GM15510 (cell line): ENCODE results near the gene PNN.

Experiments used
- POLR2A ChIP-seq: IDR thresholded peaks from 3 replicates; pipeline ENCODE4 v1.6.1; 2011; ENCODE audit warnings: borderline replicate concordance; ENCODE audit not compliant: insufficient read length; ENCODE audit errors: extremely low read depth

PNN gene

GRCh38 chr14:39217214-39217879 lies 42.3 kb downstream of the PNN start:
- no peak for TF ChIP-seq POLR2A

GRCh38 chr14:39218171-39218769 lies 43.2 kb downstream of the PNN start:
- no peak for TF ChIP-seq POLR2A

DNA sequence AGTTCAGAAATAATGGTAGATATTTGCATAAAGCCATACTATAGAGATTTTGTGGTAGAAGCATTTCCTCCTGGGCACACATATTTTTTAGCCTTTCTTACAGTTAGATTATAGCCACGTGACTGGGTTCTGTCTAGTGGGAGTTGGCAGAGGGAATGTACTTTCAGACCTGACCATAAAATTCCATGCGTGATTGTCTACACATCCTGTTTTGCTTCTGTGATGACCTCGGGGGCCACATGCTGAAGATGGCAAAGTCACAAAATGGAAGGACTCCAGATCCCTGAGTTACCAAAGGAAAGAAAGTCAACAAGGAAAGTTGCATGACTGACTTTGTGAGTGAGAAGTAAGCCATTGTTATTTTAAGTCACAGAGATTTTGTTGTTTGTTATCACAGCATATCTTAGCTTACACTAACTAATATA lies 44.0 kb downstream of the PNN start:
- no peak for TF ChIP-seq POLR2A

DNA sequence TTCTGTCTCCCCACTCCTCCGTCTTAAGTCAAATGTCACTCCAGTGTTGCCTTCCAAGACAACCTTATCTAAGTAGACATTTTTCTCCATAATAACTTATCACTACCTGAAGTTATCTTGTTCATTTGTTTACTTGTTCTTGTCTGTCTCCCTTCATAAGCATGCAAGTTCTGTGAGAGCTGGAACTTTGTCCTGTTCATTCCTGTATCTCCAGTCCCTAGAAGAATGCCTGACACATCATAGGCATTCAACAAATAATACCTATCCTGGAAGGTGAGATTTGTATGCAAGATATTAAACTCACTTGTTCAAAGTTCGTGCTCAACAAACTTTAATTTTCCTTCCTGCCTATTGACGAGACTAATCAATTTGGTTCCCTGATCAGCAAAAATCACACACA lies 53.0 kb downstream of the PNN start:
- no peak for TF ChIP-seq POLR2A

- TF ChIP-seq POLR2A, result no peak
Observed at GRCh38 chr14:39228509-39229221, 53.6 kb downstream of the PNN start.

DNA sequence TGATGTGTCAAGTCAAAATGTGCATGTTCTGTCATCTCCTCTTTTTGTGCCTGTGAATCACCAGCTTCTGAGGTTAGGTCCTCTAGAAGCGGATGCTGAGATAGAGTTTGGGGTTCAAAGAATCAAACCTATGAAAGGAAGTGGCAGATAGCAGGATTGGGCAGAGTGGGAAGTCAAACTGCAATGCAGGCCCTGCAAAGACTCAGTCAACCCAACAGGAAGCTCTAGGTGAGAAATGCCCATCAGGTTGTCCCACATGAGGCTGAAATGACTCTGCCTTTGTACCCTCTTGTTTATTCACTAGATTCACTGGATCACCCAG lies 54.1 kb downstream of the PNN start:
- TF ChIP-seq POLR2A, result no peak

GRCh38 chr14:39229601-39230110 lies 54.6 kb downstream of the PNN start:
- no peak for TF ChIP-seq POLR2A

- TF ChIP-seq POLR2A, result no peak
Observed at GRCh38 chr14:39230416-39231035, 55.5 kb downstream of the PNN start.
